ENCODE results near the gene CHD9.
"Not testable (repeated sequence)": the region's sequence is repeated elsewhere in the genome, so short reads cannot be mapped to it uniquely, and the experiment has no call there.

Gene CHD9

GRCh38 chr16:53054670-53055485, at the start of gene CHD9:
Gene CHD9, plus strand, starts transcription at chr16:53054991. Its CDS starts 101,099 bp downstream, at chr16:53156090.
- peak; percentile 98 for DNase-seq

- no peak for DNase-seq
Observed at GRCh38 chr16:53007095-53007494, 47.7 kb upstream of the CHD9 start.

GRCh38 chr16:53014287-53014686, 40.5 kb upstream of the CHD9 start:
- no peak for DNase-seq

- no peak for DNase-seq
Observed at GRCh38 chr16:53018834-53019416, 35.9 kb upstream of the CHD9 start.

- DNase-seq, result peak; percentile 61
Observed at GRCh38 chr16:53022374-53022773, 32.4 kb upstream of the CHD9 start.

GRCh38 chr16:53024045-53024444, 30.7 kb upstream of the CHD9 start:
- no peak for DNase-seq

- no peak for DNase-seq
Observed at GRCh38 chr16:53029971-53030370, 24.8 kb upstream of the CHD9 start.

- no peak for DNase-seq
Observed at GRCh38 chr16:53031323-53031942, 23.4 kb upstream of the CHD9 start.

- no peak for DNase-seq
Observed at GRCh38 chr16:53034306-53034705, 20.5 kb upstream of the CHD9 start.

GRCh38 chr16:53035176-53035942, 19.4 kb upstream of the CHD9 start:
- DNase-seq, result no peak

- no peak for DNase-seq
Observed at GRCh38 chr16:53036066-53036465, 18.7 kb upstream of the CHD9 start.

- DNase-seq, result not testable (repeated sequence)
Observed at GRCh38 chr16:53036711-53037110, 18.1 kb upstream of the CHD9 start.

GRCh38 chr16:53040788-53041187, 14.0 kb upstream of the CHD9 start:
- DNase-seq, result no peak

GRCh38 chr16:53041320-53042051, 13.3 kb upstream of the CHD9 start:
- no peak for DNase-seq

GRCh38 chr16:53042235-53042701, 12.5 kb upstream of the CHD9 start:
- no peak for DNase-seq

- DNase-seq, result no peak
Observed at GRCh38 chr16:53043428-53043831, 11.4 kb upstream of the CHD9 start.

GRCh38 chr16:53043986-53044601, 10.7 kb upstream of the CHD9 start:
- peak; percentile 44 for DNase-seq

GRCh38 chr16:53045341-53046220, 9.2 kb upstream of the CHD9 start:
- DNase-seq, result no peak

GRCh38 chr16:53047515-53047914, 7.3 kb upstream of the CHD9 start:
- not testable (repeated sequence) for DNase-seq

- DNase-seq, result no peak
Observed at GRCh38 chr16:53048139-53048915, 6.5 kb upstream of the CHD9 start.

Data from retina (tissue), 1 donor.